GM12892 (cell line): Measurements from ENCODE around the gene SLC25A20.
A peak's percentile ranks its signal among the peaks of the same experiment; 100 is the strongest.
"Not testable (repeated sequence)": the region's sequence is repeated elsewhere in the genome, so short reads cannot be mapped to it uniquely, and the experiment has no call there.

Experiments used
- DNase-seq: peaks from one replicate; pipeline ENCODE4 v3.0.0; 2011; ENCODE audit not compliant: insufficient read length
- FAIRE-seq: peaks from 2 replicates; lab custom pipeline; 2011; peaks lifted over from hg19 to GRCh38; lab: Jason Lieb, UNC
- POLR2A ChIP-seq: IDR thresholded peaks from 2 replicates; pipeline ENCODE4 v1.6.1; 2011; ENCODE audit warnings: low read depth, low read length, control low read depth
- POLR2AphosphoS5 ChIP-seq: IDR thresholded peaks from 2 replicates; pipeline ENCODE4 v1.6.1; 2011; ENCODE audit warnings: low read depth, low read length, control low read depth
- TAF1 ChIP-seq: IDR thresholded peaks from 2 replicates; pipeline ENCODE4 v1.6.1; 2011; ENCODE audit warnings: low read depth, mild to moderate bottlenecking, control low read depth, low read length, borderline replicate concordance

The SLC25A20 gene

GRCh38 chr3:48927928-48928327, 29.2 kb upstream of the SLC25A20 start:
- DNase-seq, result no peak
- TF ChIP-seq POLR2AphosphoS5, result no peak
- no peak for TF ChIP-seq POLR2A
- TF ChIP-seq TAF1, result no peak
- FAIRE-seq, result no peak

- TF ChIP-seq POLR2AphosphoS5, result no peak
- no peak for TF ChIP-seq POLR2A
- TF ChIP-seq TAF1, result no peak
- FAIRE-seq, result peak; percentile 36
These were observed 28.0 kb upstream of the SLC25A20 start for GRCh38 chr3:48926425-48927392.

DNA sequence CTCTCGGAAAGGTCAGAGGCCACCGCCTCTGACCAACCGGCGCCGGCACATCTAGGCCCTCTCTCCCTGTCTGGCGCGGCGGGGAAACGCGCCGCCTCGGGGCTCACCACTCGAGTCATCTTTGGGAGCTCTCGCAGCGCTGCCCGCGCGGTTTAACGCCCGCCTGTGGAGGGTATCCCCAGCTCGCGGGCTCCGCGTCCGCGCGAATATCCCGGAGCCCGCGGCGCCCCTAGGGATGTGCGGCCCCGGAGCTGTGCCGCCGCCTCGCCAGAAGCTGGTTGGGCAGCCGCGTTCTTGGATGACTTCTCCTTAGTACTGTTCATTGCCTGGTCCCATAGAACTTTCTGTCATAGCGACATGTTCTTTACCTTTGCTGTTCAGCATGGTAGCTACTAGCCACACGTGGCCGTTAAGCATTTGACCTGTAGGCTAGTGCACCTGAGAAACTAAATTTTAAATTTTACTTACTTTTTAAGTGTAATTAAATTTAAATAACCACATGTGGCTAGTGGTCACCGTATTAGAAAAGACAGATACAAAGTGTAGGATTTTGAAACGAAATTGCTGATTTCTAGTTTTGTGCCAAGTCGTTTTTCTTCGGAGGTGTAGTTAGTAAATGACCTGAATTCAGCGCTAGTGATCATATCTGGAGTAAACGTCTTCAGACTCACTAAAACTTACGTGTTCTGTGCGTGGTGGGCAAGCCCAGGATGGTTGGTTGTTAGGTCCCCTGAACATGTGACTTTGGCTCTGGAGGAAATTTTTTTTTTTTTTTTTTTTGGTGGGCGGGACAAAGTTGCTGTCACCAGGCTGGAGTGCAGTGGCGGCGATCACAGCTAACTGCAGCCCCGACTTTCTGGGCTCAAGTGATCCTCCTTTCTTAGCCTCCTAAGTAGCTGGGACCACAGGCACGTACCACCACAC, 20.8 kb upstream of the SLC25A20 start:
- no peak for TF ChIP-seq TAF1
- TF ChIP-seq POLR2A, result peak; percentile 50; the same call in 1 of the 2 replicates
- peak; percentile 62 for TF ChIP-seq POLR2AphosphoS5
- peak; percentile 41 for DNase-seq
- FAIRE-seq, result peak; percentile 89

More at GRCh38 chr3:48926425-48927392, 28.0 kb upstream of the SLC25A20 start:
- DNase-seq, result no peak

- TF ChIP-seq POLR2AphosphoS5, result peak; percentile 52
- TF ChIP-seq POLR2A, result peak; percentile 81
- TF ChIP-seq TAF1, result no peak
- FAIRE-seq (no peak), DNase-seq (peak; percentile 93)
These were observed 19.9 kb upstream of the SLC25A20 start, which contains the start of gene ARIH2 for GRCh38 chr3:48918388-48919214. TSS of gene ARIH2 (plus strand) at chr3:48918842. CDS start at chr3:48927559, 8,717 bp downstream.

DNA sequence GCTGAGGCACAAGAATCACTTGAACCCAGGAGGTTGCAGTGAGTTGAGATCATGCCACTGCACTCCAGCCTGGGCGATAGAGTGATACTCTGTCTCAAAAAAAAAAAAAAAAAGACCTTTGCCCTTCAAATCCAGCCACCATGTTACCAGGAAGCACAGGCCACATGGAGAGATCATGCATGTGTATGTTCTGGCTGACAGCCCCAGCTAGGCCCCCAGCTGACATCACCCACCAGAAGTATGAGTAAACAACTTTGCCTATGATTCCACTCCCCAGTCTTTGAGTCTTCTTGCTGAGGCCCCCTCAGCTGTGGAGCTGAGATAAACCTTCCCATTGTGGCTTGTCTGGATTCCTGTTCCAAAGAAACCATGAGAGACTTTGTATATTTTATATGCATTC, 16.6 kb upstream of the SLC25A20 start:
- no peak for DNase-seq
- TF ChIP-seq TAF1, result no peak
- TF ChIP-seq POLR2AphosphoS5, result no peak
- TF ChIP-seq POLR2A, result no peak
- no peak for FAIRE-seq

DNA sequence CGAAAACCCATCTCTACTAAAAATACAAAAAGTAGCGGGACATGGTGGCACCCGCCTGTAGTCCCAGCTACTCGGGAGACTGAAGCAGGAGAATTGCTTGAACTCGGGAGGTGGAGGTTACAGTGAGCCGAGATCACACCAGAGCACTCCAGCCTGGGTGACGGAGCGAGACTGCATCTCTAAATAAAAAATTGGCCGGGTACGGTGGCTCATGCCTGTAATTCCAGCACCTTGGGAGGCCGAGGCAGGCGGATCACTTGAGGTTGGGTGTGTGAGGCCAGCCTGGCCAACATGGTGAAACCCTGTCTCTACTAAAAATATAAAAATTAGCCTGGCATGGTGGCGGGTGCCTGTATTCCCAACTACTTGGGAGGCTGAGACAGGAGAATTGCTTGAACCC, 8.3 kb upstream of the SLC25A20 start:
- FAIRE-seq, DNase-seq: not testable (repeated sequence)

DNA sequence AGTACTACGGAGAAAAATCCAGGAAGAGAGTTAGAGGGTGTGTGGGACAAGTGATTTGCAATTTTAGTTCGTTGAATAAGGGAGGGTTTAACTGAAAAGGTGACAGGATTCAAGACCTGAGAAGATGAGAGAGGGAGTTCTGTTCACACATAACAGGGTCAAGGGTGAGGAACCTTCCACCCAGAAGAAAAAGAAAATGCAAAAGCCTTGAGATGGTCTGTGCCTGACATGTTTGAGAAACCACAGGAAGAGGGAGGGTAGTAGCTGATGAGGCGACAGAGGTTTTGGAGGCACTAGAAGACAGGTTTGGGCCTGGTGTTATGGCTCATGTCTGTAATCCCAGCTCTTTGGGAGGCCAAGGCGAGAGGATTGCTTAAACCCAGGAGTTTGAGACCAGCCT, 591 bp upstream of the SLC25A20 start:
- peak; percentile 73 for FAIRE-seq
- TF ChIP-seq POLR2A, result no peak
- TF ChIP-seq TAF1, result no peak
- TF ChIP-seq POLR2AphosphoS5, result no peak
- DNase-seq, result no peak

GRCh38 chr3:48897460-48898376, 964 bp downstream of the SLC25A20 start:
- TF ChIP-seq POLR2AphosphoS5 (no peak), POLR2A (no peak), TAF1 (no peak)
- DNase-seq (no peak), FAIRE-seq (peak; percentile 58)

DNA sequence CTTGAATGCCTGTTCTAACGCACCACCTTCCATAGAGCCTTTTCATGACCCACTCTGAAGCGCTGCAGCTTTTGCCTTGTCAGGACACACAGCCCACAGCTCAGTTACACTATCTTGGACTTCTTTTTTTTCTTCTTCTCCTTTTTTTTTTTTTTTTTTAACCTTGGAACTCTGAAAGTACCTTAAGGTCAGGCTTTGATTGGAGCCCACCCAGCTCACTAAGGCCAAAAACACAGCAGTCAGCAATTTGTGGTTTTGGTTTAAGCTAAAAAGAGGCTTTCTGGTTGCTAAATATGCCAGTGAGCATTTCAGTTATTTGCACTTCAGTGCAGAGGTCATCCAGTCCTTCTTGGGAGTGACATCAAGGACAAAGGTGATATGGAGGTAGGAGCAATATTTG, 1.7 kb downstream of the SLC25A20 start:
- DNase-seq (no peak), FAIRE-seq (no peak)
- TF ChIP-seq POLR2A (no peak), POLR2AphosphoS5 (no peak), TAF1 (no peak)

GRCh38 chr3:48894516-48894915, 4.2 kb downstream of the SLC25A20 start:
- TF ChIP-seq TAF1, result no peak
- TF ChIP-seq POLR2AphosphoS5, result no peak
- no peak for TF ChIP-seq POLR2A
- DNase-seq, result no peak
- FAIRE-seq, result no peak
